H54 (cell line): ENCODE measurements around the gene OR52J3.
"Not testable (repeated sequence)": the region's sequence is repeated elsewhere in the genome, so short reads cannot be mapped to it uniquely, and the experiment has no call there.

ENCODE experiments used
- DNase-seq: peaks from one replicate; pipeline ENCODE4 v3.0.0; 2011; ENCODE audit warnings: low spot score, mixed read lengths; ENCODE audit not compliant: insufficient read length
- FAIRE-seq: peaks from 3 replicates; lab custom pipeline; 2011; peaks lifted over from hg19 to GRCh38; lab: Jason Lieb, UNC
- POLR2A ChIP-seq: IDR thresholded peaks from 2 replicates; pipeline ENCODE4 v1.6.1; 2011; ENCODE audit warnings: low read depth, mild to moderate bottlenecking, low read length

The OR52J3 gene

DNA sequence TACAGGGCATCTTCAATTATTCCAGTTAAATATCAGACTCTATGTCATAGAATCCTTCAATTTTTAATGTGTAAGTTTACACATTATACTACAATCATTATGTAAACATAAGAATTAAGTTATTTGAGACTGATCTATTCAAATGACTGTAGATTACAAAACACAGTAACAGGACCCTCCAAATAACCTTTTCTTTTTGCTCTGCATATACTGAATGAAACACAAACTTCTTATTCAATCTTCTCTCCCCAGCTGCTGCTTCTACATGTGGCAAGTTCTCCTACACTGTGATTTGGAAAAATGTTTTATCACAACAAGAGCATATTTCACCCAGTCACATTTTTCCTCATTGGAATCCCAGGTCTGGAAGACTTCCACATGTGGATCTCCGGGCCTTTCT, at the start of gene OR52J3:
OR52J3 (plus strand) TSS at position 301 of the 400 bp plus-strand sequence; CDS start at position 301, 0 bp downstream.
- DNase-seq, result no peak
- no peak for FAIRE-seq
- no peak for TF ChIP-seq POLR2A

DNA sequence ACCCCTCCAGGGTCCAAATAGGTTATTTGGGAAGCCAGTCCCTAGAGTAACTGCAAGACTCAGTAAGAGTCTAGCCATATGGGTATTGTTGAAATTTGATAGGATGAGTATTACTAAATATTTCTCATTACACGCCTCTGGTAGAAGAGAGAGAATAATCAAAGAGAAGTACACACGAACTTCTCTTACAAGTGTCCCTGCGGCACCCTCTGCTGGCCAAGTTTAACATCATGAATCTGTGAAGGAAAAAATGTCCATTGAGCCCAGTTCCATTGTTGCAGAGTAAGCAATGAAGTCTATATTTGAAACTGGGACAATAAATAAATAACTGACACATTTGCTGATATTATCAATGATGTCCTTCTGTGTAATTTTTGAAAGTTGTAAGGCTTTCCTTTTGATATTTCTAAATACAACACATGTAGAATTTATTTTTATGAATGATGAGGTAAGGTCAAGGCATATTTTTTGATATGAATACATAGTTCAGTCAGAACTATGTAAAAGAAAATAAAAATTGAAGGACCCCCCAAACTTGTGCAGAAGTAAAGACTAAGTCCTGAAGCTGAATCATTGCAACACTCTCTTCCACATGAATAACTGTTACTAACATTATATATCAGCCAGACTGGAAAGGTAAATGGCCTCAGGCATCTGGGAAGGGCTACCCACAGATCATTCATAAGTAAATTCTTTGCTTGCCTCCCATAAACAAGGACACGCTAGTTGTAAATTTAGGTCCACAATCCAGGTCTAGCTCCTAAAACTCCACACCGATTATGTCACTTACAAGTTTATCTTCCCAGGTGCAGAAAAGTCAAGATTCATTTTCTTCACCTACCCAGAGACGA, 41.7 kb upstream of the OR52J3 start:
- FAIRE-seq (peak; percentile 62), DNase-seq (peak; percentile 8)

DNA sequence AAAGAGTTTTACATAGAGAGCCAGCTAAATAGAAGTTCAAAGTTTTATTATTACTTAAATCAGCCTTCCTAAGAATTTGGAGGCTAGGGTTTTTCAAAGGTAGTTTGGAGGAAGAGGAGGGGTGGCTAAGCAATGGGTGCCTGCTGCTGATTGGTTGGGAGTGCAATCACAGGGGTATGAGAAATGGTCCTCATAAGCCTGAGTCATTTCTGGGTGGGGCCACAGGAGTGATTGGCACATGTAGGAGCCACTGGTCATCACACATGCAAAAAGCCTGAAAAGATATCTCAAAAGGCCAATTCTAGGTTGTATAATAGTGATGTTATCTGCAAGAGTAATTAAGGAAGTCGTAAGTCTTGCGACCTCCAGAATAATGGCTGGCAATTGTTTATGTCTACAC, 38.8 kb upstream of the OR52J3 start:
- FAIRE-seq, result no peak
- TF ChIP-seq POLR2A, result no peak

More for the DNA sequence above, 41.7 kb upstream of the OR52J3 start:
- TF ChIP-seq POLR2A, result no peak

DNA sequence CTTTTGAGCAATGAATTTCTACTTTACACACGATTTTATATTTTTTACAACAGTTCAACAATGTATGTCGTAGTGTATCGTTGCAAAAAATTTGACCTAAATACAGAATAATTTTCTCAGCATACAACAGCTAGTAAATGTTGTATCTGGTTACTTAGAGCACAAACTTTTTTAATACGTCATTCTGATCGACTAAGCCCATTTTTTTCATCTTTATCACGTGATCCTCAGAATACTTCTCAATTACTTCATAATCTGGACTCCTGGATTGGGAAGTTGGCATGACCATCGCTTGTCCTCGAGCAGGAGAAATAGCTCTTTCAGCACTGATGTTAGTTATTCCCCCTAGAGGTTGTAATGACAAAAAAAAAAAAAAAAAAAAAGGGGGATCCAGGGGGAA, 35.1 kb upstream of the OR52J3 start:
- DNase-seq (no peak), FAIRE-seq (no peak)
- TF ChIP-seq POLR2A, result no peak

More for the DNA sequence above, 38.8 kb upstream of the OR52J3 start:
- no peak for DNase-seq

DNA sequence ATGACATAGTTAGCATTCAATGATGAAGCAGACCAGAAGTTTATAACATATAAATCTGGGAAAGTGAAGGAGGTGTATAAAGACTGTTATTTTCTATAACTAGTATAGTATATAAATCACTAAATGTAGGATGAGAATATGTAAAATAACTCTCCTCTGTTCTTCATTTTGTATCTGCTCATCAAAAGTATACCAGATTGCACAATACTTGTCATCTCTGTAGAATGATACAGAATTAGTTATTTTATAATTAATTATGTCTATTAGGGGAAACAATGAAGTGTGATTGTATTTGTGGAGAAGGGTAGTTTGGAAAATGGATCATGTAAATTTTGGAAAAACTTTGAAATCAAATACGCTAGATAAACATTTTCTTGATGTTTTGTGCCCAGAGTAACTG, 33.3 kb upstream of the OR52J3 start:
- DNase-seq, result no peak
- no peak for TF ChIP-seq POLR2A
- FAIRE-seq, result no peak

DNA sequence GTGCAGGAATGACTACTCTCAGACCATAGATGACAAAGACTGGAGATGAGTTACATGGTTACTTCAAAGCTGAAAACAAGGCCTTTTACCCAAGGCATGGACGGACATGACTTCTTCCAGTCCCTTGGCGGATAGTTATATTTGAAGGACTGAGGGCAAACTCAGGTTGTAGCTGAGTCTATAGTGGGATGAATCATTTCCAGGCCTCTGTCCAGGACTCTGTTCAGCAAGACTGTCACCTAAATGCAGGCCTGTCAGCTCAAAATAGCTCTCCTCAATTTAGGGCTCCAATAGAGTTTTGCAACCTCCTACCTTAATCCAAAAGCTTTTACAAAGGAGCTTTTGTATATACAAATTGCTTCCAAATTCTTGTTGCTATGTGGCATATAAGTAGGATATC, 24.3 kb upstream of the OR52J3 start:
- DNase-seq (no peak), FAIRE-seq (no peak)
- no peak for TF ChIP-seq POLR2A

DNA sequence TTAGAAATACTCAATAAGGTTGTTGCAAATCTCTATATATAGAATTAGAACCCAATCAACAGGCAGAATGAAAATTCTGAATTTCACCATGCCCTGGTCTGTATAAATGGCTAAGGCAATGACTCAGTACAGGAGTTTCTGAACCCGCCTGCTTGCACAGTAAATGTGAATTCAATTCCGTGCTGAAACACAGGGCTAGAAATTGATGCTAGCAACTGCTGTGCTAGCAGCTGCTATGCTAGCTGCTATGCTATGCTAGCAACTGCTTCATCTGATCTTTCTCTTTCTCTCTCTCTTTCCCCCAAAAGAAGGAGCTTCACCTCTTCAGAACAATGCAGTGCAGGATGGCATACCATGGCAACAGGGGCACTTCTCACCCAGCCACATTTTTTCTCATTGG, 9.7 kb upstream of the OR52J3 start:
- DNase-seq (no peak), FAIRE-seq (no peak)
- no peak for TF ChIP-seq POLR2A

DNA sequence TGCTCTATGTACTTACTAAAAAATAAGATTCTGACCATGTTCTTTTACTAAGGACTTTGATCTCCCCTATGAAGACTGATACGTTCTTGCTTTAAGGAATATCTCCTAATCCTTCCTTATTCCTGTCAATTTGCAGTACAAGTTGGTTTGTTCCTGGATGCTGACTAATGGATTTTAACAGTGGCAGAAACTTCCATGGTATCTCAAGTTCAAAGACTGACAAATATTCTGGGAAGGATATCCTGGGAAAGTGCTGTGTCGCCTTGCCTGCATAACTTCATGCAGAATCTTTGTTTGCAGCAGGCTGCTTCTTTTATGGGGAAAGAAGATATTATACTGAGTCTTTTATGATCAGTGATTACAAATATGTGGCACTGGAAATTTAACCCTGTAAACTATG, 8.4 kb upstream of the OR52J3 start:
- TF ChIP-seq POLR2A, result no peak
- FAIRE-seq, result no peak

DNA sequence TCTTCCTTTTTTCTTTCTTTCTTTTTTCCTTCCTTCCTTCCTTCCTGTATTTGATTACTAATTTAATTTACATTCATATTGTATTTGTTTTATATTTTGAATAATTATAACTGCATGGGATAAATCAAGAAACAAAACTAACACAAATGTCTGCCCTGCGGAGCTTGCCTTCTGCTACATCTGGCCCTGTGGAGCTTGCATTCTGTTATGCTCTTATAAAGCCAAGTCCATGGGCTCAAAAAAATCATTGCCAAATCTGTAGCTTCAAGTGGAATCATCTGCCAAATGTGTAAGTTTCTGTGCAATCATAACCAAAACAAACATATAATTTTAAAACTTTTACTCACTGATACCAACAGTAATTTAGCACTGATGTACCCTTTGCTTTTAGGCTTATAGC, 8.0 kb upstream of the OR52J3 start:
- no peak for FAIRE-seq
- TF ChIP-seq POLR2A, result no peak

More for the DNA sequence above, 8.4 kb upstream of the OR52J3 start:
- no peak for DNase-seq

DNA sequence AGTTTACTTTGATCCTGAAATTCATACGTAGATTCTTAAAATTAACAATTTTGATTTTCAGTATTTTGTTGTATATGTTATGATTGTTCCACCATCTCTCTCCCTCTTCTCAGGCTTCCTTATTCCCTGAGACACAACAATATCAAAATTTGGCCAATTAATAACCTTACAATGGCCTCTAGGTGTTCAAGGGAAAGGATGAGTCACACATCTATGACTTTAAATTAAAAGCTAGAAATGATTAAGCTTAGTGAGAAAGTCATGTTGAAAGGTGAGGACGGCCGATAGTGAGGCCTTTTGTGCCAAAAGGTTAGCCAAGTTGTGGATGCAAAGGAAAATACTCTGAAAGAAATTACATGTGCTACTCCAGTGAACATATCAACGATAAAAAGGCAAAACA, 5.5 kb upstream of the OR52J3 start:
- no peak for TF ChIP-seq POLR2A
- FAIRE-seq (no peak), DNase-seq (no peak)

More for the DNA sequence above, 8.0 kb upstream of the OR52J3 start:
- no peak for DNase-seq

DNA sequence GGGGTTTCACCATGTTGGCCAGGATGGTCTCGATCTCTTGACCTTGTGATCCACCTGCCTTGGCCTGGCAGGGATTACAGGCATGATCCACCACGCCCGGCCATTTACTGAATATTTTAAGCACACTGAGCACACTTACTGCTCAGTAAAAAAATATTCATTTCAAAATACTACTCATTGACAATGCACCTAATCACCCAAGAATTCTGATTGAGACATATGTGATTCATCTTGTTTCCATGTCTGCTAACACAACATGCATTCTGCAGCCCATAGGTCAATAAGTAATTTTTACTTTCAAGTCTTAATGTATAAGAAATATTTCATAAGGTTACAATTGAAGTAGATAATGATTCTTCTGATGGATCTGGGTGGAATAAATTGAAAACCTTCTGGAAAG, 4.2 kb upstream of the OR52J3 start:
- no peak for DNase-seq
- FAIRE-seq, result no peak
- TF ChIP-seq POLR2A, result no peak

DNA sequence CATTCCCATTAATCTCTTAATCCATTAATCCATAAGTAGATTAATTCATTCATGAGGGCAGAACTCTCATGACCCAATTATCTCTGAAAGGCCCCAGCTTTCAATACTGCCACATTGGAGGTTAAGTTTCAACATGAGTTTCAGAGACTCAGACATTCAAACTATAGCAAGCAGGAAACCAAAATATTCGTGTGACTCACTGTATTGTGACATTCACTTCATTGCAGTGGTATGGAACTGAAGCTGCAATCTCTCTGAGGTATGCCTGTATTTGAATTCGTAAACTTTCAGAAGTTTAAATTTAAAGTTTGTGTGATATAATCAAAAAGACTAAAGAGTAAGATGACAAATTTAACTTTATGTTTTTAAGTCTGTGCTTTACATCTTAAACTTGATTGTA, 2.9 kb upstream of the OR52J3 start:
- TF ChIP-seq POLR2A, result no peak
- FAIRE-seq (peak; percentile 20), DNase-seq (no peak)

DNA sequence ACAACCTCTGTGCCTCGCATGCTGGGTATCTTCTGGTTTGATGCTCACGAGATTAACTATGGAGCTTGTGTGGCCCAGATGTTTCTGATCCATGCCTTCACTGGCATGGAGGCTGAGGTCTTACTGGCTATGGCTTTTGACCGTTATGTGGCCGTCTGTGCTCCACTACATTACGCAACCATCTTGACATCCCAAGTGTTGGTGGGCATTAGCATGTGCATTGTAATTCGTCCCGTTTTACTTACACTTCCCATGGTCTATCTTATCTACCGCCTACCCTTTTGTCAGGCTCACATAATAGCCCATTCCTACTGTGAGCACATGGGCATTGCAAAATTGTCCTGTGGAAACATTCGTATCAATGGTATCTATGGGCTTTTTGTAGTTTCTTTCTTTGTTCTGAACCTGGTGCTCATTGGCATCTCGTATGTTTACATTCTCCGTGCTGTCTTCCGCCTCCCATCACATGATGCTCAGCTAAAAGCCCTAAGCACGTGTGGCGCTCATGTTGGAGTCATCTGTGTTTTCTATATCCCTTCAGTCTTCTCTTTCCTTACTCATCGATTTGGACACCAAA, 516 bp downstream of the OR52J3 start:
- TF ChIP-seq POLR2A, result no peak
- FAIRE-seq (no peak), DNase-seq (no peak)

DNA sequence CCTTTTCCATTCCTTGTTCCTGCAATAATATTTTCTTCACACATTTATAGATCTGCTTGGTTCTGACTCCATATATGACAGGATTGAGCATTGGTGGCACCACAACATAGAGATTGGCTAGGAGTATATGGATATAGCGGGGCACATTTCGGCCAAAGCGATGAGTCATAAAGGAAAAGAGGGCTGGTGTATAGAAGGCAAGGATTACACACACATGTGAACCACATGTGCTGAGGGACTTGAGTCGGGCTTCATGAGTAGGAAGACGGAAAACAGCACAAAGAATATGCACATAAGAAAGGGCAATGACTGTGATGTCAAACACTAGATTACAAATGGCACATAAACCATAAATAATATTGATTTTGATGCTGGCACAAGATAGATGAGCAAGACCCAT, 12.4 kb downstream of the OR52J3 start:
- not testable (repeated sequence) for FAIRE-seq, DNase-seq

DNA sequence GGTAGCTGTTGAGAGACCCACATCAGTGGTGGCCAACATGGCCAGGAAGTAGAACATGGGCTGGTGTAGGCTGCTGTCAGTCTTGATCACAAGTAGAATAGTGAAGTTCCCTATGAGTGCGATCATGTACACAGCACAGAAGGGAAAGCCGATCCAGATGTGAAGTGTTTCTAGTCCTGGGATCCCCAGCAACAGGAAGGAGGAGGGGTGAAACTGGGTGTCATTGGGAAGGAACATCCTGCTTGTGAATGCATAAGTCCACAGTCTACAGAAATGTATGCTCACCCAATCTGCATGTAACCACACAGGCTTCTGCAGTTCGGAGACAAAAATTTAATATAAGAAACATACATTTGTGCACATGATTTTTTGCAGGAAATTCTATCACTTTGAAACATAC, 13.1 kb downstream of the OR52J3 start, which contains the start of gene OR52E2:
OR52E2 (minus strand) TSS at position 237 of the 400 bp plus-strand sequence; CDS start at position 237, 0 bp downstream.
- no peak for FAIRE-seq
- no peak for DNase-seq
- TF ChIP-seq POLR2A, result no peak
